ENCODE data around the gene FAM20B.
"Not testable (repeated sequence)": the region's sequence is repeated elsewhere in the genome, so short reads cannot be mapped to it uniquely, and the experiment has no call there.

The FAM20B gene

GRCh38 chr1:179034720-179035119 lies 9.0 kb downstream of the FAM20B start:
- peaks cover 84% of the 10 kb centered on the region for H3K4me1 Mint-ChIP-seq (ENCODE audit: low read depth)
- H3K27me3 Mint-ChIP-seq, result no peaks in the 10 kb centered on the region
- peak overlapping the region; percentile 33 for H3K4me3 Mint-ChIP-seq
- peaks cover 4% of the 10 kb centered on the region for H3K36me3 Mint-ChIP-seq
- no peaks in the 10 kb centered on the region for H3K9me3 Mint-ChIP-seq (ENCODE audit: low read depth)
- H3K27ac Mint-ChIP-seq, result peak overlapping the region; percentile 83

- Mint-ChIP-seq H3K4me3 (peak overlapping the region; percentile 18), H3K4me1 (ENCODE audit: low read depth) (peaks cover 62% of the 10 kb centered on the region)
Observed at GRCh38 chr1:179036844-179037465, 11.3 kb downstream of the FAM20B start.

GRCh38 chr1:179038528-179039281 lies 13.0 kb downstream of the FAM20B start:
- Mint-ChIP-seq H3K36me3 (peaks cover 4% of the 10 kb centered on the region), H3K27me3 (no peaks in the 10 kb centered on the region), H3K9me3 (ENCODE audit: low read depth) (no peaks in the 10 kb centered on the region), H3K27ac (peak overlapping the region; percentile 35), H3K4me3 (peak overlapping the region; percentile 20), H3K4me1 (ENCODE audit: low read depth) (peaks cover 49% of the 10 kb centered on the region)

More at GRCh38 chr1:179036844-179037465, 11.3 kb downstream of the FAM20B start:
- no peaks in the 10 kb centered on the region for H3K9me3 Mint-ChIP-seq (ENCODE audit: low read depth)
- H3K27ac Mint-ChIP-seq, result no peak overlapping the region
- no peaks in the 10 kb centered on the region for H3K27me3 Mint-ChIP-seq
- H3K36me3 Mint-ChIP-seq, result peaks cover 4% of the 10 kb centered on the region

DNA sequence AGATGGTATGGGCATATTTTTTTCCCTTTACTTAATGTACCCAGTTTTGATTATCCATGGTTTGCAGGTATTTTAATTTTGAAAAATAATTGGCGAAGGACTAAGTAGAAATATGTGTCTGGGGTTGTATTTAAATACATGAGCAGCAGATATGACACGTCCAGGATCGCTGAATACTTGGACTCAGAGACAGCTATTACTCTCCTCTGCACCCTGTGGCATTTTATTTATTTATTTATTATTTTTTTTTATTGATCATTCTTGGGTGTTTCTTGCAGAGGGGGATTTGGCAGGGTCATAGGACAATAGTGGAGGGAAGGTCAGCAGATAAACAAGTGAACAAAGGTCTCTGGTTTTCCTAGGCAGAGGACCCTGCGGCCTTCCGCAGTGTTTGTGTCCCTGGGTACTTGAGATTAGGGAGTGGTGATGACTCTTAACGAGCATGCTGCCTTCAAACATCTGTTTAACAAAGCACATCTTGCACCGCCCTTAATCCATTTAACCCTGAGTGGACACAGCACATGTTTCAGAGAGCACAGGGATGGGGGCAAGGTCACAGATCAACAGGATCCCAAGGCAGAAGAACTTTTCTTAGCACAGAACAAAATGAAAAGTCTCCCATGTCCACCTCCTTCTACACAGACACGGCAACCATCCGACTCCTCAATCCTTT lies 13.9 kb downstream of the FAM20B start:
- H3K4me3 Mint-ChIP-seq; H3K9me3 Mint-ChIP-seq (ENCODE audit: low read depth); H3K27me3 Mint-ChIP-seq; H3K27ac Mint-ChIP-seq; H3K36me3 Mint-ChIP-seq: not testable (repeated sequence)
- peaks cover 41% of the 10 kb centered on the region for H3K4me1 Mint-ChIP-seq (ENCODE audit: low read depth)

DNA sequence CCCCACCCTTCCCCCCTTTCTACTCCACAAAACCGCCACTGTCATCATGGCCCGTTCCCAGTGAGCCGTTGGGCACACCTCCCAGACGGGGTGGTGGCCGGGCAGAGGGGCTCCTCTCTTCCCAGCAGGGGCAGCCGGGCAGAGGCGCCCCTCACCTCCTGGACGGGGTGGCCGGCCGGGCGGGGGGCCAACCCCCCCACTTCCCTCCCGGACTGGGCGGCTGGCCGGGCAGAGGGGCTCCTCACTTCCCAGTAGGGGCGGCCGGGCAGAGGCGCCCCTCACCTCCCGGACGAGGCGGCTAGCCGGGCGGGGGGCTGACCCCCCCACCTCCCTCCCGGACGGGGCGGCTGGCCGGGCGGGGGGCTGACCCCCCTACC lies 14.5 kb downstream of the FAM20B start:
- H3K36me3 Mint-ChIP-seq; H3K9me3 Mint-ChIP-seq (ENCODE audit: low read depth); H3K4me3 Mint-ChIP-seq; H3K27ac Mint-ChIP-seq; H3K27me3 Mint-ChIP-seq: not testable (repeated sequence)
- H3K4me1 Mint-ChIP-seq (ENCODE audit: low read depth), result peaks cover 36% of the 10 kb centered on the region

DNA sequence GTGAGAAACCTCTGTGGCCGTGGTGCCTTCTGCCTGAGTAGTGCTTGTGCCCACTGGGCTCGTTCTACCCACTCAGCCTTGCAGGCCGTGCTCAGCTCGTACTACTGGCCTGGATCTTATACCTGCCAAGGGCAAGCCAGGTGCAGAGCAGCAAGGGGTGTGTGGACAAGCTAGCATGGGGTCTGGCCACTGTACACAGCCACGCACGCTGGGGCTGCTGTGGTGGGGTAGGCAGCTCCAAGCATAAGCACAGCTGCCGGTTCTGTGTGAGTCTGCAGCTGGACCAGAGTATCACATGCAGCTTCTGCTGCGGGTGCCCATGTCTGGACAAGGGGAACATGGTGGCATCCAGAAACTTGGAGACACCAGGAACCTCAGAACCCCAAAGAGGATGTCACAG lies 16.4 kb downstream of the FAM20B start:
- Mint-ChIP-seq H3K9me3 (ENCODE audit: low read depth) (no peaks in the 10 kb centered on the region), H3K36me3 (peaks cover 5% of the 10 kb centered on the region), H3K4me1 (ENCODE audit: low read depth) (peaks cover 21% of the 10 kb centered on the region), H3K27me3 (no peaks in the 10 kb centered on the region), H3K4me3 (no peak overlapping the region), H3K27ac (no peak overlapping the region)

DNA sequence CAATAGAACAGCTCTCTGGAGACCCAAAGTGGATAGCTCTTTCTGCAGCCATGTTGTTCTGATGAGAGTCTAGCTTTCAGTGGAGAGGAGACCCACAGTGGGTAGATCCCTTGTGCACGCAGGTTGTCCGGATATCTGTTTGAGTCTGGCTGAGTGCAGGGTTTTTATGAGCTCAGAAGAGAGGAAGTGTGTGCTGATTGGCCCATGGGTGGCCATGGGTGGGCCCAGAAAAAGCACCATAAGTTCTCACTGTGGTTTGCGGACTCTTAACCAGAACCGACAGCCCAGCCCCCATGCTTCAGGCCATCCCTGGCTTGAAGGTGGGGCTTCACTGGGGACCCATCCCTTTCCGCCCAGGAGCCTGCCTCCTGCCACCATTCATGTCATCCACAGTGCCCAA lies 17.0 kb downstream of the FAM20B start:
- H3K4me3 Mint-ChIP-seq, result no peak overlapping the region
- no peak overlapping the region for H3K27ac Mint-ChIP-seq
- H3K4me1 Mint-ChIP-seq (ENCODE audit: low read depth), result peaks cover 17% of the 10 kb centered on the region
- no peaks in the 10 kb centered on the region for H3K9me3 Mint-ChIP-seq (ENCODE audit: low read depth)
- peaks cover 5% of the 10 kb centered on the region for H3K36me3 Mint-ChIP-seq
- H3K27me3 Mint-ChIP-seq, result no peaks in the 10 kb centered on the region

- H3K4me3 Mint-ChIP-seq, result no peak overlapping the region
- peaks cover 14% of the 10 kb centered on the region for H3K4me1 Mint-ChIP-seq (ENCODE audit: low read depth)
- no peaks in the 10 kb centered on the region for H3K9me3 Mint-ChIP-seq (ENCODE audit: low read depth)
- no peaks in the 10 kb centered on the region for H3K27me3 Mint-ChIP-seq
- H3K36me3 Mint-ChIP-seq, result peaks cover 5% of the 10 kb centered on the region
- H3K27ac Mint-ChIP-seq, result no peak overlapping the region
Observed at GRCh38 chr1:179043266-179043665, 17.6 kb downstream of the FAM20B start.

DNA sequence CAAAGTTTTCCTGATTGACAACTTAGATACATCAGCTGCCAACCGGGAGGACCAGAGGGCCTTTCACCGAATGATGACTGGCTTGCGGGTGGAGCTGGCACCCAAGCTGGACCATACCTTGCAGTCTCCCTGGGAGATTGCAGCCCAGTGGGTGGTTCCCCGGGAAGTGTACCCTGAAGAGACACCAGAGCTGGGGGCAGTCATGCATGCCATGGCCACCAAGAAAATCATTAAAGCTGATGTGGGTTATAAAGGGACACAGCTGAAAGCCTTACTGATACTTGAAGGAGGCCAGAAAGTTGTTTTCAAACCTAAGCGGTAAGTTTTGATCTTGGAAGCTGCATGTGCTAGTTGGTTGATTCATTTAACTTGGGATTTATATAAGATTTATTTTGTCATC lies 18.2 kb downstream of the FAM20B start:
- Mint-ChIP-seq H3K36me3 (peaks cover 5% of the 10 kb centered on the region), H3K4me3 (no peak overlapping the region), H3K9me3 (ENCODE audit: low read depth) (no peaks in the 10 kb centered on the region), H3K27ac (no peak overlapping the region), H3K4me1 (ENCODE audit: low read depth) (peaks cover 8% of the 10 kb centered on the region), H3K27me3 (no peaks in the 10 kb centered on the region)

- Mint-ChIP-seq H3K36me3 (peaks cover 5% of the 10 kb centered on the region), H3K27ac (no peak overlapping the region), H3K4me3 (no peak overlapping the region), H3K4me1 (ENCODE audit: low read depth) (peaks cover 3% of the 10 kb centered on the region), H3K27me3 (no peaks in the 10 kb centered on the region), H3K9me3 (ENCODE audit: low read depth) (no peaks in the 10 kb centered on the region)
Observed at GRCh38 chr1:179046808-179047635, 21.3 kb downstream of the FAM20B start.

- Mint-ChIP-seq H3K4me3 (no peak overlapping the region), H3K27me3 (no peaks in the 10 kb centered on the region), H3K27ac (no peak overlapping the region), H3K4me1 (ENCODE audit: low read depth) (peaks cover 3% of the 10 kb centered on the region), H3K36me3 (peaks cover 5% of the 10 kb centered on the region), H3K9me3 (ENCODE audit: low read depth) (no peaks in the 10 kb centered on the region)
Observed at GRCh38 chr1:179047636-179047997, 21.9 kb downstream of the FAM20B start.

DNA sequence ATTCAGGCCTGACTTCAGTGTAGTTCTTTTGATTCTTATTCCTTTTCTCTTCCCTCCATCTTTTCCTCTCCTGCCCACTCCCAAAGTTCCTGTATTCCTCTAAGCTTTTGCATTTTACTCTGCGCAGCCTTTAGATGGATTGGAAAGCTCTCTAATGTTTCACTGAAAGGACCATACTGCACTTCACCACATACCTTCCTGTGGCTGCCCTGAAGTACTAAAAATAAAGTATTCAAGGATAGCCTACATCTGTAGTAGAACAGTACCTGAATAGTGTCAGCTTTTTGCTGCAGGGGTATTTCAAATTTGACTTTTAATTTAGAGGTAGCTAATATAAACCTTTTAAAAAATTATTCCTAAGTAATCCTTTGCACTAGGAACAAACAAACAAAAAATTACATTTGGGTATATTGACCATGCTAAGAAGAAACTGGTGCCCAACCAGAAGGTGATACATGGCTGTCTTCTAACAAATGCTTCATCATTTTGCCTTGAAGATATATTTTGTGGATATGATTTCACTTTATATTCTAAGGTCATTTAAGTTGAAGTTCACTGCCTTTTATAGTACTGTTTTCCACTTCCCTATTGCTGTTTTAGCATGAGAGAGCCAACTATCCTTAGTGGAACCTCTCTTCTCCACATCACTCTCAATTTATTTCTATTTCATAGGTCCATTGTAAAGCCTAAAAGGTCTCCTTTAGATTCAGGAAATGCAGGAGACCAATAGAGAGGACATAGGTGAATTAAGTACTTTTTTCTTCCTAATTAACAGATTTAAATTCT lies 22.8 kb downstream of the FAM20B start:
- Mint-ChIP-seq H3K9me3 (ENCODE audit: low read depth) (no peaks in the 10 kb centered on the region), H3K36me3 (peaks cover 5% of the 10 kb centered on the region), H3K27me3 (no peaks in the 10 kb centered on the region), H3K4me1 (ENCODE audit: low read depth) (peaks cover 3% of the 10 kb centered on the region), H3K4me3 (no peak overlapping the region), H3K27ac (no peak overlapping the region)

GRCh38 chr1:179052776-179053175 lies 27.1 kb downstream of the FAM20B start:
- no peaks in the 10 kb centered on the region for H3K27me3 Mint-ChIP-seq
- H3K4me1 Mint-ChIP-seq (ENCODE audit: low read depth), result no peaks in the 10 kb centered on the region
- no peak overlapping the region for H3K27ac Mint-ChIP-seq
- H3K36me3 Mint-ChIP-seq, result peaks cover 21% of the 10 kb centered on the region
- no peaks in the 10 kb centered on the region for H3K9me3 Mint-ChIP-seq (ENCODE audit: low read depth)
- H3K4me3 Mint-ChIP-seq, result no peak overlapping the region

- no peak overlapping the region for H3K27ac Mint-ChIP-seq
- H3K27me3 Mint-ChIP-seq, result no peaks in the 10 kb centered on the region
Observed at GRCh38 chr1:179053486-179053885, 27.8 kb downstream of the FAM20B start.

More at GRCh38 chr1:179053486-179053885, 27.8 kb downstream of the FAM20B start:
- H3K9me3 Mint-ChIP-seq (ENCODE audit: low read depth), result no peaks in the 10 kb centered on the region
- no peak overlapping the region for H3K4me3 Mint-ChIP-seq
- no peaks in the 10 kb centered on the region for H3K4me1 Mint-ChIP-seq (ENCODE audit: low read depth)
- peaks cover 21% of the 10 kb centered on the region for H3K36me3 Mint-ChIP-seq

Data from activated naive CD8-positive, alpha-beta T cell (primary cell).